ENCODE results near the gene UNC5CL.
"Not testable (repeated sequence)": the region's sequence is repeated elsewhere in the genome, so short reads cannot be mapped to it uniquely, and the experiment has no call there.

Gene UNC5CL

DNA sequence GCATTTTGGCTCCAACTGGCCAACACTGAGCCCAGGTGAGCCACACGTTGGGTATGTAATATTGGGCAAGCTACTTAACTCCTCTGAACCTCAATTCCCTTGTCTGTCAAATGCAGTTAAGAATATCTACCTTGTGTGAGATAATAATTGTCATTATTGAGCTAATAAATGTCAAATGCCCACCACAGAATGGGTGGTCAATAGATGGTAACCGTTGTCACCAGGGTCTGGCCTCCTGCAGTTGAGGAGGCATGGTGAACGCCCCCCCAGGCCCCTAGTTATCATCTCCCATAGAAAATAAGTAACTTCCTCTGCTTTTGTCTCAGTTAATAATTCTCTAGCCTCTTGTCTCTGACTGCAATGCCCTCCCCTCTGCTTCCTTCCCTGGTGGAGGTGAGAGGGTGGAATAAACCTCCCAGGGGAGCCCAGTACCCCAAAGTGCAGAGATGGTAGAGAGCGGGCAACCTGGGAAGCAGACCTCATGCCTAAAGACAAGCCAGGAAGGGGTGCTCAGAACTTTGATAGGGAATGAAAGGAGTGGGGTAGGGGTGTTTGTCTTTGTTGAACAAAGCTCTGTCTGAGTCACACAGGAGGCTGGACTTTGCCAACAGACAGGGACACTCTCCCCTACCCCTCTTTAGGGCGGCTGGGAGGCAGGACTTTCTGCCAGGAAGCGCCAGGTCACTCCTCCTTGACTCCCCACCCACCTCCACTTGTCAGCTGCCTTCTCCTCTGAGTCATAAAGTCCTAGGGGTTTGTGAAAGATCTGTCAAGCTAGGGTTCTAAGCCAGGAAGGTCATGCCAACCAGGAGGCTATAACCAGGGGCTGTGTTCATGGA lies 1.3 kb upstream of the UNC5CL start:
- no peak for DNase-seq (ENCODE audit: low read depth, low spot score)

DNA sequence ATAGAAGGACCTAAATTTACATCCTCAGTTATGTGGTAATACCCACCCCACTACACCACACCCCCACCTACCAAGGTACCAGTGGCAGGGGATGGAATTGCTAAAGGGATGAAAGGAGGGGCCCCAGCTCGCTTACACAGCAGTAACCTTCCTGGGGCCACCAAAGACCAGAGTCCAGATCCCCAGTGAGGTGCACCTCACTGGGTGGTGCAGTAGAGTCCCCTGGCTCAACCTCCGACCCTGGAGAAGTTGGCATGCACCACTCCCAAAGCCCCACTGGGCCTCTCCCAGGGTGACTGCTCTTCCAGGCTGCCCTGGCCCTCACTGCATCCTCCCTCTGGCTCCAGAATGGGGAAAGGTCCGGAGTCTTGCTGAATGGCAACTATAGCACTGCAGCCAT lies 816 bp downstream of the UNC5CL start:
- no peak for DNase-seq (ENCODE audit: low read depth, low spot score)

DNA sequence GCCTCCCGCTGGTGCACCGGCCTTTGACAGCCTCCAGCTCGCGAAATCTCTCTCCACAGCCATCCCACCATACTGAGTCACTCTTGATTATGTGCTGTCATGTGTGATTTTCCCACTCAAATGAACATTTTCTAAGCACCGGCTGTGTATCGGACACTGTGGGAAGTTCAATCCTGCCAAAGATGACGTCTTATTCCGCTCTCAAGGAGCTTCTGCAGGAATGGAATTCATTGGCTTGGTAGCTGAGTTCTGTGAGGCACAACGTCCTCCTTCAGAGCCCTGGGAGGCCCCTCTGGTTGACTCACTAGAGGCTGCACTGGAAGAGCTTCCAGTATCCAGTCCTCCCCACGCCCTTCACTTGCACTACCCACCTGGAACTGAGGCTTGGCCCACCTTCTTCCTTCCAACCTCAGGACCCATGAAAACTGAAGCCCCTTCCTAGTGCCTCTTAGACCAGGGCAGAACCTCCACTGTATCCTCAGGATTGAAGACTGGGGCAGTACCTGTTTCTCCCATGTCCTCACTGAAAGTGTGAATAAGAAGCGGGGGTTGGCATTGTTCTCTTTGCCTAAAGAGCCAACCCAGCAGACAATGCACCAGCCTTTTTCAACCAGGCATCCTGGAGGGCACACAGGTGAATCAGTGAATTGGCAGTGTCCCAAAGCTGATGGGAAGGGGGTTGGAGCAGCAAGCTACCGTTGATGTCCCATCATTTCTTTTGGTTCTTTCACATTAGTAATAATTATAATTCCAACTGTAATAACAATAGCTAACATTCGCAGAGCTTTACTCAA lies 1.7 kb downstream of the UNC5CL start:
- no peak for DNase-seq (ENCODE audit: low read depth, low spot score)

GRCh38 chr6:41036601-41037000 lies 2.4 kb downstream of the UNC5CL start:
- no peak for DNase-seq (ENCODE audit: low read depth, low spot score)

- no peak for DNase-seq (ENCODE audit: low read depth, low spot score)
Measured at GRCh38 chr6:41036186-41036585, 2.8 kb downstream of the UNC5CL start.

DNA sequence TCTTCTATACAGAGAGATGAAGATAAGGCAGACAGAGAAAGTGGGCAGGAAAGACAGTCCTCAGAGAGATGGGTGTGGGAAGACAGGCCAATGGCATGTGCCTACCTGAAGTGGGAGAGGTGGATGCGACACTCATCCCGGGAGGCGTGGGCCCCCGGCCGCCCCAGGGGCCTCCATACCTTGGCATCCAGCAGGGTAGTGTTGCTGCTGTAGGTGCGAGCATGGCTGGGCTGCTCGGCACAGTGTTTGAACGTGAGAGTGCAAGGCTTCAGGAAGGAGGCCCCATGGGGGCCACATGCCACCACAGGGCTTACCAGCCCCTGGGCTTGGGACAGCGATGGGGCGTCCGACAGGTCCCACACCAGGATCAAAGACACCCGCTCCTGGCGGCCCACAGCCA lies 5.2 kb downstream of the UNC5CL start:
- DNase-seq (ENCODE audit: low read depth, low spot score): no peak

DNA sequence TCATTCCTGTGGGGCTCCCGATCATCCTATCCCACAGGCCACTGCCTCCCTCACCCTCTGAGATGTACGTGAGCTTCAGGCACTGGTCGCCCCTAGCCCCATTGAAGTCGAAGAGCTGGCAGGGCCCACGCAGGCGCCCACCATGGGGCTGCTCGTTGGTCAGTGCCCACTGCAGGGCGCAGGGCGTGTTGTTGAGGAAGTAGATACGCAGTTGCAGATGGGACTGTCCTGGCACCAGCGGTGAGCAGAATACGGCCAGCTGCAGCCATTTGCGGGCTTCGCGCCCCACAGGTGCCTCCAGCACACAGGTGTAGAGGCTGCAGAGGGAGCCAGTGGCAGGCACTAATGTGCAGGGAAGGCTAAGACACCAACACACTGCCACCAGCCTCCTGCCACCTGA lies 6.2 kb downstream of the UNC5CL start:
- no peak for DNase-seq (ENCODE audit: low read depth, low spot score)

GRCh38 chr6:41028561-41029412 lies 10.2 kb downstream of the UNC5CL start:
- no peak for DNase-seq (ENCODE audit: low read depth, low spot score)

DNA sequence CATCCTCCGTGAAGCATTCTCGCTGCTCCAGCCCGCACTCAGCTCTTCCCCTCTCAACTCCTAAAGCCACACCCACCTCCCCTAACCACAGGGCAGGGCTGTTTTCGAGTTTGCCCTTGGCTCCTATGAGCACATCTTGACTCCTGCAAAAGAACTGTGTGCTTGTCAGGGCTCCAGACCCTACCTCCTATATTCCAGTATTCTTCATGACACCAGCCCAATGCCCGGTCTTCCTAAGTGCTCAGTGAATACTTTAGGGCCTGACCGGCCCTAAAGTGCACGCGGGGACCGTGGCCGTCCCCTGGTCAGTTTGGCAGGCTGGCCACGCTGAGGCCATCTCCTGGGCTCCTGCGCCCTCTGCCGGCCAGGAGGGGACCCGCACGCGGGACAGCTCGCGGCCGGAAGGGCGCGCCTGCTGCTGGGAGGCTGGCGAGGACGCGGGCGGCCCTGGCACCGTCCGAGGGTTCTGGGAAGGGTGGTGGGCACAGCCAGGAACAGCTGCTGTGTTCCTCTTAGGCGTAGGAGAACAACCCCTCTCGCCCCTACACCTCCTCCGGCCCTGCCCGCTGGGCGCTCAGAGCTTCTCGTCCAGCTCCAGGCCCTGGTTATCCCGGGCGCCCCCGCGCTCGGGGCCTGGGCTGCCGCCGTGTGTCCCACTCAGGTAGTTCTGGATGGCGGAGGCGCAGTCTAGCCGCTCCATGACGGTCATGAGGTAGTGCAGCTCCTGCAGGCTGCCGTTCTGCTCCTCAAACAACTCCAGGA lies 11.0 kb downstream of the UNC5CL start:
- peak; percentile 39 for DNase-seq (ENCODE audit: low read depth, low spot score)

DNA sequence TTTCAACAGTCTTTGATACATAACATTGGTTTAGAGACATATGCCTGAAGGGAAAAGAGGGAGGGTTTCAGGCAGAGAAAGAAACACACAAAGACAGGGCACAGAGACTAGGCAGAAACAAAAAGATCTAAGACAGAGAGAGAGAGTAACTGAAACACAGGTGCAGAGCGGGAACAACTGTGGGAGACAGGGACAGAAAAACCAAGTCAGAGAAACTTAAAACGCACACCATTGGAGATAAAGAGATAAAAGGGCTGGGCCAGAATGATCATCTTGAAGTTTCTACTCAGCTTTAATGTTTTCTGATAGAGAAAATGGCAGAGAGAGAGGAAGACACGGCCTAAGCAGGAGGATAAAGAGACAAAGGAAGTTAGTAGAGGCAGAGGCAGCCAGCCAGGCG lies 11.8 kb downstream of the UNC5CL start:
- DNase-seq (ENCODE audit: low read depth, low spot score): no peak

DNA sequence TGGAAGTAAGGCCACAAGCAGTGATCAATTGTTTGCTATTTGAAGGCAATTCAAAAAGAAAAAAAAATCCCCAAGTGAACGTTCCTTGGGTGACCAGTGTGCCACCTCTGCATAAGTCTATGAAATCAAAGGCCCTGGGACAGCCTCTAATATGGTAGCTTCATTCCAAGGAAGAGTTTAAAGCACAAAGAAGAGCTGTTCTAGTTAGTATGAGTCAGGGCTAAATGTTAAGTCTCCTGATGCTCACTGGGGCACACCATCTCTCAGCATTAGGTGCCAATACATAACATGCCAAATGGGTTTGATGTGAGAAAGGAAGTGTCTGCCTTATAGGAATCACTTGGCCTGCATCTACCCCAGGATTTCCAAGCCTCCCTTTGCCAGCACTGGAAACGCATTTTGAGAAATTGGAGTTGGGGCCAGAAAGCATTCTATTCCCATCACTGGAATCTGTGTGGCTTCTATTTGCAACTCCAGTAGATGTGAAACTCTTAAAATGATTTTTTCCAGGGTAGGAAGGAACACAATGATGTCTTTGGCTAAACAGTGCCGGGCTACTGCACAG lies 13.0 kb downstream of the UNC5CL start:
- DNase-seq (ENCODE audit: low read depth, low spot score): no peak

DNA sequence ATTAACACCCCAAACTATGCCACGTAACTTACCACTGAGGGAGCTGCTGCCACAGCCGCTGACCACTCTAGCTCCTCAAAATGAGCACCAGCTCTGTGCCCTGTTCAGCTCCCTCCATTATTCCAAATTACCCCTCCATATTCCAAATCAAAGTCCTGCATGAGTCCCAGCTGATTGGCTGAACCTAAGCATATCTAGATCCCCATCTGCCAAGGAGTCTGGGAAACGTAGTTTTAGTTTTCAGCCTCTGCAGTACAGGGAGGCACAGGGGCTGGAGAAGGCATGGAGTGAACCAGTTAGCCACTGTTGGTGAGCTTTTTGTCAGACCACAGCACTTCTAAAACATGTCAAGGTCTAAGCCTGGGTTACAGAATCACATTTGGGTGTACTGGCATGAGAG lies 15.9 kb downstream of the UNC5CL start:
- DNase-seq (ENCODE audit: low read depth, low spot score): no peak

DNA sequence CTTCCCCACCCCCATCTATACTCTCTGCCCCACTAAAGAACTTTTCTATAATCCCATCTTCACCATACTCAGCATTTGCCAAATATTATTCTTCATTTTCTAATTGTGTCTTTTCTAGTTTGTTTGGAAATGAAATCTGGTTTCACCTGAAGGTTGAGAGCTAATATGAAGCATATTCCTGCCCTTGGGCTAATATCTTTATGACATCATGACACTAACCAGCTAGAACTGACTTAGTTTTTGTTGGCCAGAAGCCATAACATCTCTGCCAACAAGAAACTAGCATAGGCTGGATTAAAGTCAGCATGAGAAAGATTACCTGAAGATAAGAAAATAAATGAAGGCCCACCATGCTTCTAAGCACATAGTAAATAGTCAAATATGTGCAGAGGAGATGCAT lies 16.7 kb downstream of the UNC5CL start:
- no peak for DNase-seq (ENCODE audit: low read depth, low spot score)

- DNase-seq (ENCODE audit: low read depth, low spot score): no peak
Measured at GRCh38 chr6:41021832-41022231, 17.2 kb downstream of the UNC5CL start.

GRCh38 chr6:41017663-41018062 lies 21.4 kb downstream of the UNC5CL start:
- no peak for DNase-seq (ENCODE audit: low read depth, low spot score)

DNA sequence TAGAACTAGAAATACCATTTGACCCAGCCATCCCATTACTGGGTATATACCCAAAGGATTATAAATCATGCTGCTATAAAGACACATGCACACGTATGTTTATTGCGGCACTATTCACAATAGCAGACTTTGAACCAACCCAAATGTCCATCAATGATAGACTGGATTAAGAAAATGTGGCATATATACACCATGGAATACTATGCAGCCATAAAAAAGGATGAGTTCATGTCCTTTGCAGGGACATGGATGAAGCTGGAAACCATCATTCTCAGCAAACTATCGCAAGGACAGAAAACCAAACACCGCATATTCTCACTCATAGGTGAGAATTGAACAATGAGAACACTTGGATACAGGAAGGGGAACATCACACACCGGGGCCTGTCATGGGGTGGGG lies 23.2 kb downstream of the UNC5CL start:
- not testable (repeated sequence) for DNase-seq (ENCODE audit: low read depth, low spot score)

- DNase-seq (ENCODE audit: low read depth, low spot score): no peak
Measured at GRCh38 chr6:41014780-41015179, 24.2 kb downstream of the UNC5CL start.

DNA sequence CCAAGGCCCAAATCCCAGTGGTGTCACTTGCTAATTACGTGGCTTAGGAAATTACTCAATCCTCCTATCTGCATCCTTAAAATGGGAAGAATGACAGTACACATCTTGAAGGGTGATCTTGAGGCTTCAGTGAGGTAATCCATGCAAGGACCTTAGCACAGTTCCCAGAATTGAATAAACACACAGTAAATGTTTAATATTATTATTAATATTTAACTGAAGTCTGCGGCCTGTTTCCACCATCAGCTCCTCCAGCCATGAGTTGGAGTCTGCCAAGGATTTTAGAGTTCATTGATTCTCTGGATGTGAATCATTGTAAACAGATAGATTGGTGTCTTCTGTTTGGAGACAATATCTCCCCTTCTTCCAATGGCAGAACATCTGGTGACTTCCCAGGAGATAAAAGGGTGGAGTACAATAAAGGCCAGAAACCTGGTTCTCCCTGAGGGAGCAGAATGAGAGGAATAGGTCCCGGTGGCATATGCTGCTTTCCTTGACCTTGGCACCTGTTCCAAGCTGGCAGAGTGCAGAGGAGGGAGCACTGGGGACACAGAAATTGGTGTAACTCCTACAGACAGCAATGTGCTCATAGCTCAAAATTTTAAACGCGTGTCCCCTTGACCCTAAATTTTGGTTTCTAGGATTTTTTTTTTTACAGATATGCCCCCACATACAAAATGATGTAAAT lies 25.4 kb downstream of the UNC5CL start:
- no peak for DNase-seq (ENCODE audit: low read depth, low spot score)

GRCh38 chr6:41011673-41012072 lies 27.3 kb downstream of the UNC5CL start:
- DNase-seq (ENCODE audit: low read depth, low spot score): no peak

DNA sequence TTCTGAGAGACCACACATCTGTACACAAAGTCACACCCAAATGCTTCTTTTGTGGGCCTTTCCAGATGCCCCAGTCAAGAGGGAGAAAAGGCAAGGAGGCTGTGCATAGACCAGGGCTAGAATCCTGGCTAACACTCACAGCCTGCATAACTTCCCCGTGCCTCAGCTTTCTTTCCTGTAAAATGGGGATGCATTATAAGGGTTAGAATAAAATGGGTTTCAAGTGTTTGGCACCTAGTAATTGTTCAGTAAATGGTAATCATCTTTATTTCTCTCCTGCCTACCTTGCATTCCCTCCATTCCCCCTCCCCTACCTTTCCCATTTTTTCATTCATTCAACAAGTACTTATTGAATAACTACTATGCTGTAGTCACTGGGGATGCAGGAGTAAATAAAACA lies 29.4 kb downstream of the UNC5CL start:
- no peak for DNase-seq (ENCODE audit: low read depth, low spot score)
